HG02678 (cell line): ENCODE data around the gene TSPYL2.

Experiments
- ATAC-seq: cut with Tn5 transposase; IDR thresholded peaks from one replicate; pipeline ENCODE4 v1.9.1; 2021; ENCODE audit warnings: mild to moderate bottlenecking, moderate library complexity; ENCODE audit not compliant: unreplicated experiment

TSPYL2 gene

DNA sequence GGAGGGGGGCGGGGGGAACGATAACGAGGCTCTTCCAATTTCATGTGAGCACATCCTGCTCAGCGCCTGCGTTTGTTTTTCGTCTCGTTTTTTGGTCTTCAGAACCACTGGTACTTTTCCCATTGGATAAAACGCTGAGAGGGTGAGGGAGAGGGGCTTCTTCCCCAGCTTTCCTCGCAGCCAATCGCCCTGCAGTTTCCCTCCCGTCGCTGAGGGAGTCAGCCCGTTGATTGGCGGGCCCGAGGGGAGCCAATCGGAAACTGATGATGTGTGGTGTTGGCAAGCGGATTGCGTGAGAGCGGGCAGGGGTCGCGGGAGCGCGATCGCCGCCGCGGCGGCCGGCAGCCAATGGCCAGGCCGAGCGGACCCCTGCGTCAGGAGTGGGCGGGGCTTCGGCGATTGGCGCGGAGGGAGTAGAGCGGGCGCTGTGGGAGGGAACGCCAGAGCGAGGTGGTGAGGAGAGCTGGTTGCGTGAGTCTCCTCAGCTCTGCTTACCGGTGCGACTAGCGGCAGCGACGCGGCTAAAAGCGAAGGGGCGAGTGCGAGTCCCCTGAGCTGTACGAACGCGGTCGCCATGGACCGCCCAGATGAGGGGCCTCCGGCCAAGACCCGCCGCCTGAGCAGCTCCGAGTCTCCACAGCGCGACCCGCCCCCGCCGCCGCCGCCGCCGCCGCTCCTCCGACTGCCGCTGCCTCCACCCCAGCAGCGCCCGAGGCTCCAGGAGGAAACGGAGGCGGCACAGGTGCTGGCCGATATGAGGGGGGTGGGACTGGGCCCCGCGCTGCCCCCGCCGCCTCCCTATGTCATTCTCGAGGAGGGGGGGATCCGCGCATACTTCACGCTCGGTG, at the start of gene TSPYL2:
Gene TSPYL2, plus strand, starts transcription at position 443 of the 848 bp plus-strand sequence. Its CDS starts 132 bp downstream, at position 575.
- peak; percentile 94 for ATAC-seq

DNA sequence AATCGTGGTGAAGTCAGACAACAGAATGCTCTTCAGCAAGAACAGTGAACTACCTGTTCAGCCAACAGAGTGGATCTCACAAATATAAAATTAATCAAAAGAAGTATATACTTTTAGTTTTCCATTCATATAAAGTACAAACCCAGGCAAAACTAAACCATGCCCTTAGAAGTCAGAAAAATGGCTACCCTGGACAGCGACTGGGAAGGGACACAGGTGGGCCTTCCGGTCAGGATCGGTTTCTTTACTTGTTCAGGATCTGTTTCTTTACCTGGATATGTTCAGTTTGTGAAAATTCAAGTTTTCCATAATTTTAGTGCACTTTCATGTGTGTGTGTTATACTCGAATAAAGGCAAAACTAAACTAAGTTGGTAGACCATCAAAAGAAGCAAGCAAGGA, 46.0 kb upstream of the TSPYL2 start:
- no peak for ATAC-seq

DNA sequence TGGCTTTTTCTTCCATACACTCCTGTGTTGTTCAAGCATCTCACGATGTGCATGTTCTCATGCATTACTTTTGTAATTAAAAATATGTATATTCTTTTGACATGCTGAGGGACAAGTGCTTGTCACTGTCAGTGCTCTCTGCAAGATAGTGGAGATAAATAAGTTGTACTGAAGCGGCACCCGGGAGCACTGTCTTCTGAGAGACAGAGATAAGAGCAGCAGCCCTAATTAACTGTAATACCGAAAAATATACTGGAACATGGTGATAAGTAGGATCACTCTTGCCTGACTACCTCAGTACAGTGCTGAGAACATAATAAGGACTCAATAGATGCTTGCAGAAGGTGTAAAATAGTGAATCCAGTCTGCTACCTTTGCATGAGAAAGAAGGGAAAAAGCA, 42.9 kb upstream of the TSPYL2 start:
- no peak for ATAC-seq

DNA sequence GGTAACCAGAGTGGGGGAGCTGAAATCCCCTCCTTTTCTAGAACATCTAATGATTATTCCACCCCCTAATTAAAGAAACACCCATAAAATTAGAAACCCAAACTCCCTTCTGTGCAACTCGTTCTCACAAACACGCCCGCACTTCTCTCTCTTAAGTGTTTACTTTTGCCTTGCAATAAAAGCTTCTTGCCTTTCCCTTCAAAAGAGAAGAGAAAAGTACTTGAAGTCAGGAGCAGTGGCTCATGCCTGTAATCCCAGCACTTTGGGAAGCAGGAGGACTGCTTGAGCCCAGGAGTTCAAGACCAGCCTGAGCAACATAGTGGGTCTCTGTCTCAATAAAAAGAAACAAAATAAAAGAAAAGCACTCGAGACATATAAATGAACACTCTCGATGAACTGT, 37.2 kb upstream of the TSPYL2 start:
- ATAC-seq, result no peak

DNA sequence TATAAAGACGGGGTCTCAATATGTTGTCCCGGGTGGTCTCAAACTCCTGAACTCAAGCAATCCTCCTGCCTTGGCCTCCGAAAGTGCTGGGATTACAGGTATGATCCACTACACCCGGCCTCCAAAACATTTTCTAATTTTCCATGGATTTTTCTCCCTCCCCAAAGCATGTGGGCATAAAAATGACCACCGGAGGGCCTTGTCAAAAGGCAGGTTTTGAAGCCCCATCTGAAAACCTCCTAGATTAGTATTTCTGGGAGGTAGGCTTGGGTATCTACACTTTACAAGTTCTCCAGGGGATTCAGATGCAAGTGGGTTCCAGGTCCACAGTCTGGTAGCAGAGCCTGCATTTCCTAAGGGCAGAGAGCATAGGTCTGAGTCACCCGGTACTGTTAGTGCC, 34.9 kb upstream of the TSPYL2 start:
- no peak for ATAC-seq

DNA sequence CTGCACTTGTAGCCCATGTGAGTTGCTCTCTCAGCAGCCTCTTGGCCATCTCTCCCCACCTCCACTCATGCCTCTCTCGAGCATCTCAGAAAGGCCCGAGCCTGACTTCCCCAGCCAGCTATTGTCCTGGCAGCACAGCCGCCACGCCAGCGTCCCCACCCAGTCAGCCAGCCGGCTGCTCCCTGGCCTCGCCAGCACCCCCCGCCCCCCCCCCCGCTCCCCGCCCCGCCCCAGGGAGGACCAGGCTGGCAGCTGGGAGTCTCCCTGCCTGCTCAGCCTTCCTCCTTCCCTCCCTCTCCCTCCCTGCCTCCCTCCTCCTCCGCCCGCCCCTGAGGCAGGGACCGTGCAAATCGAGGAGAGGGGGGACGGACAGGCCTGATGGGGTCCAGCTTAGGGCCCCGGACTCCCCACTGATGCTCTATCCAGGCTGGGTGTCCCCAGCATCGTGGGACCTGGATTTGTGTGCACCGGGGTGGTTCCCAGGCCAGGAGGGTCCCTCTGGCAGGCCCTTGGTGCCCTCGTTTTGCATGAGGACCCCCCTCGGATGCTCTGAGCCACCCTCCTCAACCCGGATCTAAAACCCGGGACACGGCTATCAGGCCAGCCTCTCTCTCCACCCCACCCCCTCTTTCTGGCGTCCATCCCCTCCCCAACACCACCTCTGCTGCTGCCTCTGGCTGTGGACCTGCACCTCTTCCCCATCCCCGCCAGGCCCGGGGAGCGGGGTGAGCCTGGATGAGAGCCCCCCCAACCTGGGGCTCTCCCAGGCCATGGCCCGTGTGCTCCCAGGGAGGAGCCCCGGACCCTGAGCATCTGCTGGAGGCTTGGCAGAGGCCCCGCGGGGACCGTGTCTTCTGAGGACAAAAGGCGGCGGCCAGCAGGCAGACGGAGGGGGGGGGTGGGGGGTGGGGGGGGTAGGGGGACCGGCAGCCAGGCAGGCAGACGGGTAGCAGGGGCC, 33.7 kb upstream of the TSPYL2 start, which contains the start of gene GPR173:
Gene GPR173, plus strand, starts transcription at position 621 of the 958 bp plus-strand sequence. CDS start 27,833 bp downstream, outside the sequence.
- no peak for ATAC-seq

DNA sequence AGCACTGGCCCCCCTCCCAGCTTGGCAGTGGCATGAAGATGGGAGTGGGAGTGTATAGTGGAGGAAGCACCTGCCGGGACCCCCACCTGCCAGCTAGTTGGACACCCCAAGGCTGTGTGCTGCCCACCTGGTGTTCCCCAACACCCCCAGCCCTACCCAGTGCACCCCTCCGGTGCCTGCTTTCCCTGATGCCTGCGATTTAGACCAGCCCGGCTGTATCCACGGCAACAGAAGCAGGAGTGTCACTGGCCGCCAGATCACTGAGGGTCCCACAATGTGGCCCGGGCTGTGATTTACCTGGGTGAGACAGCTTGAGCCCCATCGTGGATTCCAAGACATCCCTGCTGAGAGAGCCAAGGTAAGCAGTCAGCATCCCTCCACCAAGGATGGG, 33.0 kb upstream of the TSPYL2 start:
- ATAC-seq, result no peak

DNA sequence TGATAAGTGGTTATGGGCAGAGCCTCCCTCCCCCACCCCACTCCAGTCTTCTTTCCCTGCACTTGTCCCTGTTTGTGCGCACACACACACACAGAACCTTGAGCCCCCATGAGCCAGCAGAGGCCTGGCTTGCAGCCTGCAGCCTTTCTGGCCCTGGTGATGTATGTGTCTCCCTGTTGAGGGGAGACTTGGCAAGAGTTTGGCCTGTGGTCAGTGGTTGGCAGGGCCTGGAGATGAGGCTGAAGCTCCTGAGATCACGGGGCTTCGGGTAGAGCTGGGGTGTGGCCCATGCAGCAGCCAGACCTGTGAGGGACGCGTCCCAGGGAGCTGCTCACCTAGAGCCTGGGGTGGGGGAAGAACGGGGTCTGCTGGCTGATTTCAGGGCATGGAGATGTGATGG, 31.3 kb upstream of the TSPYL2 start:
- ATAC-seq, result no peak

DNA sequence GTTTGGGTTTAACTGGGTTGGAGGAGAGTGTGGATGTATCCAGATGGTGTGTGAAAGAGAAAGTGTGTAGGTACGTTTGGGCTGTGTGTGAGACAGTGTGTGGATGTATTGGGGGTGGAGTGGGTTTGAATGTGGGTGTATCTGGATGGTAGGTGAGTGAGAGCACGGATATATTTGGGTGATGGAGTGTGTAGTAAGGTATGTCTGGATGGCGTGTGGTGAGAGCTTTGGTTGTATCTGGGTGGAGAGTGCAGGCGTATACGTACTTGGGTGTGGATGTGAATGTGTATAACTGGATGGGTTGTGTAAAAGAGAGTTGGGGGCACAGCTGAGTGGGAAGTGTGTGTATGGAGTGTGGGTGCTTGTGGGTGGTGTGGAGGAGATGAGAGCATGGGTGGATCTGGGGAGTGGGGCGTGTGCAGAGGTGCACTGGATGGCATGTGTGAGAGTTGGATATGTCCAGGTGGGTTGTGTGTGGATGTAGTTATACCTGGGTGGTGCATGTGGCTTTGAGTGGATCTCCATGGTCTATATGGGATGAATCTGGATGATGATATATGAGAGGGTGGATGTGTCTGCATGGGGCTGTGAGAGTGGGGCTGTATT, 26.8 kb upstream of the TSPYL2 start:
- ATAC-seq, result no peak

DNA sequence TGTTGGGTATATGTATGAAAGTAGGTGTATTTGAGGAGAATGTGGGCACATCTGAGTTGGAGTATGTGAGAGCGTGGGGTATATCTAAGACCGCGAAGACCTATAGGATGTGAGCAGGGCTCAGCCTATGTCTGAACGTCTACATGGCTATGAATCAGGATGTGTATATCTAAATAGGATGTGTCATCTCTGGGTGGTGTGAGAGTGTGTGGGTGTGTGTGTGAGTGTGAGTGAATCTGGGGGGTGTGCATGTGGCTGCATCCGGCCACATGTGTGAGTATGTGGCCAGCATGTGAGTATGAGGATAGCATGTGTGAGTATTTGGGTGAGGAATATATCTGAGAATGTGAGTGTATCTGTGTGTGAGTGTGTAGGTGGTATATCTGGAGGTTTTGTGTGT, 25.9 kb upstream of the TSPYL2 start:
- ATAC-seq, result no peak

DNA sequence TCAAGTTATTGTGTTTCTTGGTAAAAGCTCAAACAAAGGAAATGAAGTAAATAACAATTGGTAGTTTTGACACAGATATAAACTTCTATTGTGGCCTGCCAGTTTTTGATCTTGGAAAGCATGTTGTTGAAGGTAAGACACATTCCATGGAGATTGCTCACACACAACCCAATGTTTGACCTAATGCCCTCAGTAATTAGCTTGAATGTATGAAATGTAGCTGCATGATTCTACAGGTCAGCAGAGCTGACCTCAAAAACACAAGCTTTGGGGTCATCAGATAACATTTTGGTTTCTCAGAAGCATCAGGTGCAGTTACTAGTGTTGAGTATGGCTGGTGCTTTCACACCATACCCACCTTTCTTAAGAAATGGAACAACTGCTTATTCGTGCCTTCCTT, 17.1 kb upstream of the TSPYL2 start:
- no peak for ATAC-seq

DNA sequence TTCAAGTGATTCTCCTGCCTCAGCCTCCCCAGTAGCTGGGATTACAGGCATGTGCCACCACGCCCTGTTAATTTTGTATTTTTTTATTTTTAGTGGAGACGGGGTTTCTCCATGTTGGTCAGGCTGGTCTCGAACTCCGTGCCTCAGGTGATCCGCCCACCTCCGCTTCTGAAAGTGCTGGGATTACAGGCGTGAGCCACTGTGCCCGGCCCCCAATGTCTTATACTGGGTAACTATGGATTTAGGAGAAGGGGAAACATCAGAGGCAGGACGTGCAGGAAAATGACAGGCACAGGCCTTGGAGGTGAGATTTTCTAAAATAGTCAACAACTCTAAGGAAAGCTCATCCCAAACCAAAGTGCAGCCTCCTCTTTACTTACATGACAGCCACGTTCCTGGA, 11.1 kb upstream of the TSPYL2 start:
- no peak for ATAC-seq

DNA sequence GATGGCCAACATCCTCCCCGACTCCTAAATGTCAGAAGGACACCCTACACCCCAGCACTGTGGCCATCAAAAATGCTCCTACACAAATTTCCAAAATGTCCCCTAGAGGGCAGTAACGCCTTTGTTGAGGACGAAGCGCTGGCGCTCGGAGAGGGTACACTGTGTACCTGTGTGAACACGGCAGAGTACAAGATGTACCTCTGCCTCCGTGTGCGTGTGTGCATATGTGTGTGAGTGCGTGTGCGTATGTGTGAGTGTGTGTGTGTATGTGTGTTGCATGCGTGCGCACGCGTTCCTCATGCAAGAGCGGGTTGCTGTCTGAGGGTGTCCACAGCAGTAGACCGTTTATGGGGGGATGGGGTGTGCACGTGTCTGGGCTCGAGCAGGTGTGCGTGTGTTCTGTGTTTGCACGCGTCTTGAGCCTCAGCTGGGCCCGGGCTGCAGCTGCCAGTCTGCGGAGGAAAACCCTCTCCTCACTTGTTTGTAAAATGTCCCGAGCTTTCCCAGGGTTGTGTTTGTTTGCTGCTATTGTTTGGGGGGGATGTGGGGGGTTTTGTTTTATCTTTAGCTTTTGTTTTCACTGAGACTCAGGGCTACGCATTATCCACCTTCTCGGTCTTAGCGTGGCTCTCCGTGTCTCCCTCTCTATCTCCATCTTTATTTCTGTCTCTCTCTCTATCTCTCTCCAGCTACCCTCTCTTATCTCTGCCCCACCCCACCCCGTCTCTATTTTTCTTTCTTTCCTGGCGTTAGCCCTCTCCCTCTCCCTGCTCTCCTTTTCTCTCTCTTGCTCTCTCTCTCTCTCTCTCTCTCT, 10.4 kb upstream of the TSPYL2 start:
- ATAC-seq, result peak; percentile 79

DNA sequence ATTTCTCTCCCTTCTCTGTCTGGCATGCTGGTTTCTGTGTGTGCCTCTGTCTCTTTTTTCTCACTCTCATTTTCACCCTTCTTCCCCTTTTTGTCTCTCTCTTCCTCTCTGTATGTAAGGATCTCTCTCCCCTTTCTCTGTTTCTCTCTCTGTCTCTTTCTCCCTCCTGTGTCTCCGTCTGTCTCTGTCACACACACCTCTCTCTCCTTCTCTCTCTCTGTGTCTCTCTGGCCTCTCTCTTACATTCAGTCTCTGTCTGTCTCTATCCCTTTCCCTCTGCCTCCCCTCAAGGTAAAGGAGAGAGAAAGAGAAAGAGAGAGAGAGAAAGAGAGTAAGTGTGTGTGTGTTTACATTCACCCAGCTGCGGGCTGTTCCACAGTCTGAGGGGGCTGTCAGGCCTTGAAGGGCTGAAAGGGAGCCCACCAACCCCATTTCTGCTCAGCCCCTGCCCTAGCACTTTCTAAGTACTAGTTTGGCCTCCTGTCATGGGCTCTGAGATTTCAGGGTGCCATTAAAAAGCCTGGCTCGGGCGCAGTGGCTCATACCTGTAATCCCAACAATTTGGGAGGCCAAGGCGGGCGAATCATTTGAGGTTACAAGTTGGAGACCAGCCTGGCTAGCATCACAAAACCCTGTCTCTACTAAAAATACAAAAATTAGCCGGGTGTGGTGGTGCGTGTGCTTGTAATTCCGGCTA, 9.6 kb upstream of the TSPYL2 start:
- ATAC-seq, result no peak

DNA sequence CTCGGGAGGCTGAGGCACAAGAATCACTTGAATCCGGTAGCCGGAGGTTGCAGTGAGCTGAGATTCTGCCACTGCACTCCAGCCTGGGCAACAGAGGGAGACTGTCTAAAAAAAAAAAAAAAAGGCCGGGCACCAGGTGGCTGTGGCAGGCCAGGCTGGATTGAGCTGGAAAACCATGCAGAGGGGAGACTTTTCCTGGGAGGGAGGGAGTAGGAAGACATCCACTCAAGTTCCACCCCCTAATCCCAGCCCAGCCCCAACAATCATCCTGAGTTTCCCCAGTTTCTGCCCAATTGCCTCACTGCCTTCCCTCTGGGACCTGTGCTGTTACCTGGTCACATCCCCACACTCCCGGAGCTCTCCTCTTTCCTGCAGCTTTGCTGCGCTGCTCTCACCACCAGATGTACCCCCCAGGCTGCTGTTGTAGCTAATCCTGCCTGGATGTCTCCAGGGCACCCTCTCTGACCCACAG, 9.0 kb upstream of the TSPYL2 start:
- ATAC-seq, result no peak

DNA sequence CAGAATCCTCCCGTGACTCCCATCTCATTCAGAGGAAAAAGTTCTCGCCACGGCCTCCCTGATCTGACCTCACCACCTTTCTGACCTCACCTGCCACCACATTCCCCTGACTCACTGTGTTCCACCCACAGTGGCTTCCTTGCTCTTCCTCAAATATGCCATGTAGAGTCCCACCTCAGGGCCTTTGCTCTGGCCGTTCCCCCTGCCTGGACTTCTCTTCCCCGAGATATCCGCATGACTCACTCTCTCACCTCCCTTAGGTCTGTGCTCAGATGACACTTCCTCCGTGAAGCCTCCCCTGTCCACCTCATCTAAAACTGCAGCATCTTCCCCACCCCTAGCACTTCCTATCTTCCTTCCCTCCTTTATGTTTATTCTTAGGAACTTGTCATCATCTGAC, 7.2 kb upstream of the TSPYL2 start:
- ATAC-seq, result no peak

DNA sequence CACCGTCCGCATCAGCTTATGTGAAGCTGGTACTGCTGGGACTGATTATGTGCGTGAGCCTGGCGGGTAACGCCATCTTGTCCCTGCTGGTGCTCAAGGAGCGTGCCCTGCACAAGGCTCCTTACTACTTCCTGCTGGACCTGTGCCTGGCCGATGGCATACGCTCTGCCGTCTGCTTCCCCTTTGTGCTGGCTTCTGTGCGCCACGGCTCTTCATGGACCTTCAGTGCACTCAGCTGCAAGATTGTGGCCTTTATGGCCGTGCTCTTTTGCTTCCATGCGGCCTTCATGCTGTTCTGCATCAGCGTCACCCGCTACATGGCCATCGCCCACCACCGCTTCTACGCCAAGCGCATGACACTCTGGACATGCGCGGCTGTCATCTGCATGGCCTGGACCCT, 5.5 kb upstream of the TSPYL2 start:
- ATAC-seq, result no peak

DNA sequence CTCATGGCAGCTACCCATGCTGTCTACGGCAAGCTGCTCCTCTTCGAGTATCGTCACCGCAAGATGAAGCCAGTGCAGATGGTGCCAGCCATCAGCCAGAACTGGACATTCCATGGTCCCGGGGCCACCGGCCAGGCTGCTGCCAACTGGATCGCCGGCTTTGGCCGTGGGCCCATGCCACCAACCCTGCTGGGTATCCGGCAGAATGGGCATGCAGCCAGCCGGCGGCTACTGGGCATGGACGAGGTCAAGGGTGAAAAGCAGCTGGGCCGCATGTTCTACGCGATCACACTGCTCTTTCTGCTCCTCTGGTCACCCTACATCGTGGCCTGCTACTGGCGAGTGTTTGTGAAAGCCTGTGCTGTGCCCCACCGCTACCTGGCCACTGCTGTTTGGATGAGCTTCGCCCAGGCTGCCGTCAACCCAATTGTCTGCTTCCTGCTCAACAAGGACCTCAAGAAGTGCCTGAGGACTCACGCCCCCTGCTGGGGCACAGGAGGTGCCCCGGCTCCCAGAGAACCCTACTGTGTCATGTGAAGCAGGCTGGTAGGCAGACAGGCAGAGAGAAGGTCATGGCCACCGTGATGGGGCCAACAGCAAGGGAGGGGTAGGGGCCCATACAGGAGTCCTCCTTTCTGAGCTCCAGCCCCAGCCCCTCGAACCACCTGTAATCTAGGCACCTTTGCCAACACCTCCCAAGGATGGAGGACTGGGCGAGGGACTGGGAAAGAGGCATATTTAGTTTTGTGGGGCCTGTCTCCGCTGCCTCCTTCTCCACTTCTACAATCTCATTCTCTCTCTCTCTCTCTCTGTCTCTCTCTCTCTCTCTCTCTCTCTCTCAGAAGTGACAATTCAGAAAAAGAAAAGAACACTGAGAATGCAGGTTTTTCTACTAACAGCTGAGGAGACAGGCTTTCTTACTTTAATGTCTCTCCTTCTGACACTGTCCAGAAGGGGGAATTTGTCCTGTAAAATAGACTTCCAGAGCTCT, 4.7 kb upstream of the TSPYL2 start:
- no peak for ATAC-seq

DNA sequence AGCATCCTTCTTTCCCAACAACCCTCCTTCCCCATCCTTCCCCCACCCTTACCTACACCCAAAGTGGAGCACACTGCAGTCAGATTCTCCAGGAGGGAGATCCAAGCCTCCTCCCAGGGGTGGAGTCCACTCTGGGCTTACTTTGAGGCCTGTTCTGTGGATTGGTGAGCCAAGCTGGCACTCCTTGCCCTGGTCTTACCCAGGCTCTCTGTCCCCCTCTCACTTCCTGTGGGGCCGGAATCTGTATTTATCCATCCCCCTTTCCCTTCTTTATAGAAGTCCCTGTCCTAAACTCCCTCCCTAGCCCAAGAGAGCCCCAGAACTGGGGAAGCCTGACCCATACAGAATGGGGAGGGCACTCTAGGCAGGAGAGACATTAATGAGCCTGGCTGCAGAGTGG, 3.2 kb upstream of the TSPYL2 start:
- ATAC-seq, result no peak
